OCI-LY7 (cell line): Measurements from ENCODE around the gene CPT1A. TPM values are rescaled to one million over a fixed set of nuclear protein-coding genes. Genes with fewer than 3 reads are reported as not detected.
A peak's percentile ranks its signal among the peaks of the same experiment; 100 is the strongest.

Source experiments
- BruUV-seq: library from RNA; stranded (reverse); fragments of 400-500 nt; replicated peaks from 2 replicates; lab custom pipeline; 2021; lab: Mats Ljungman, UMichigan
- CTCF ChIA-PET: fragments of 300-600 bp; sonication (Branson Sonifier 250); formaldehyde crosslinking; loops from one replicate; lab custom pipeline; 2022; ENCODE audit warnings: antibody characterized with exemption; ENCODE audit not compliant: unreplicated experiment; lab: Charles Lee
- POLR2A ChIA-PET: fragments of 300-600 bp; sonication (Branson Sonifier 250); formaldehyde crosslinking; loops from one replicate; lab custom pipeline; 2022; ENCODE audit warnings: antibody characterized with exemption; lab: Charles Lee
- DNase-seq: peaks from one replicate; pipeline ENCODE4 v3.0.0-alpha.2; 2015; ENCODE audit warnings: low spot score
- H2AFZ ChIP-seq: fragments of 200-600 bp; sonication (generic), shearing (Covaris generic); 2 replicates; pipeline ENCODE4 v1.6.1; 2014; ENCODE audit warnings: mild to moderate bottlenecking, antibody characterized with exemption, low read length, moderate library complexity
- H3K27ac ChIP-seq: fragments of 200-600 bp; sonication (generic); 2 replicates; pipeline ENCODE4 v1.5.1; 2014; ENCODE audit warnings: mixed run types, low read depth, mild to moderate bottlenecking, moderate library complexity, low read length, inconsistent platforms; ENCODE audit not compliant: poor library complexity, severe bottlenecking
- H3K36me3 ChIP-seq: fragments of 200-600 bp; sonication (generic); 2 replicates; pipeline ENCODE4 v1.6.1; 2014; ENCODE audit warnings: mild to moderate bottlenecking, antibody characterized with exemption, low read length, moderate library complexity, mixed read lengths; ENCODE audit not compliant: insufficient read depth
- H3K4me1 ChIP-seq: fragments of 200-600 bp; sonication (generic); 2 replicates; pipeline ENCODE4 v1.5.1; 2014; ENCODE audit warnings: mild to moderate bottlenecking, low read length; ENCODE audit not compliant: insufficient read depth, poor library complexity, severe bottlenecking
- H3K4me2 ChIP-seq: fragments of 200-600 bp; sonication (generic); 2 replicates; pipeline ENCODE4 v1.6.1; 2014; ENCODE audit warnings: mild to moderate bottlenecking, low read length
- H3K4me3 ChIP-seq: fragments of 200-600 bp; sonication (generic); 2 replicates; pipeline ENCODE4 v1.5.1; 2014; ENCODE audit warnings: mild to moderate bottlenecking, low read depth, low read length; ENCODE audit not compliant: poor library complexity, severe bottlenecking
- H3K79me2 ChIP-seq: fragments of 200-600 bp; sonication (generic); 2 replicates; pipeline ENCODE4 v1.6.1; 2016; ENCODE audit warnings: low read depth, mild to moderate bottlenecking, low read length, moderate library complexity, mixed read lengths; ENCODE audit not compliant: insufficient read depth
- H3K9me2 ChIP-seq: fragments of 200-600 bp; sonication (generic); 2 replicates; pipeline ENCODE4 v1.6.1; 2016; ENCODE audit warnings: mild to moderate bottlenecking, low read length, mixed read lengths; ENCODE audit not compliant: insufficient read depth
- H3K9me3 ChIP-seq: fragments of 200-600 bp; sonication (generic); 2 replicates; pipeline ENCODE4 v1.6.1; 2014; ENCODE audit warnings: mild to moderate bottlenecking, mixed run types, low read length, mixed read lengths
- H4K20me1 ChIP-seq: fragments of 200-600 bp; sonication (generic); 2 replicates; pipeline ENCODE4 v1.6.1; 2014; ENCODE audit warnings: mild to moderate bottlenecking, antibody characterized with exemption, low read length, moderate library complexity, mixed read lengths; ENCODE audit not compliant: insufficient read depth
- CTCF ChIP-seq: fragments of 200-600 bp; sonication (generic); conservative IDR thresholded peaks from 2 replicates; pipeline ENCODE4 v1.5.1; 2014; ENCODE audit warnings: mild to moderate bottlenecking, antibody characterized with exemption, low read length, moderate library complexity, mixed read lengths
- EZH2phosphoT487 ChIP-seq: fragments of 200-600 bp; sonication (generic); IDR thresholded peaks from 2 replicates; pipeline ENCODE4 v1.6.1; 2018; ENCODE audit warnings: low read depth, borderline replicate concordance, mild to moderate bottlenecking, mixed run types, antibody characterized with exemption, low read length, moderate library complexity, mixed read lengths
- intact Hi-C: fragments of 100-400 bp; cut with micrococcal nuclease; formaldehyde crosslinking; loops from one replicate; pipeline ENCODE4 v1.10.0; 2022; ENCODE audit not compliant: unreplicated experiment
- total RNA-seq, 2 experiments: library from RNA; depleted of rRNA in 1 of 2; stranded (reverse); fragments of >200 nt in 1 of 2; shearing (Covaris generic) in 1 of 2; gene quantifications; 2 replicates each; pipeline ENCODE4 v1.2.3, GENCODE V29; 2014 to 2022

CPT1A gene
- total RNA-seq, 2 experiments from 2014 or later = 7.0 to 17.2 TPM

GRCh38 chr11:68844801-68845200, 3.1 kb upstream of the CPT1A start:
- ChIA-PET CTCF (no interaction called here), POLR2A (interaction anchor here (0.5 to 0.6 kb wide), 2 partner anchors 44 to 468 kb away, joined by 3 to 4 read pairs; no protein-coding TSS in a partner anchor)
- DNase-seq = no peak
- Histone ChIP-seq H3K27ac (no peak overlapping the region), H3K4me1 (peaks cover 25% of the 10 kb centered on the region), H3K9me2 (no peaks in the 10 kb centered on the region), H3K36me3 (no peaks in the 10 kb centered on the region), H2AFZ (no peak overlapping the region), H3K79me2 (no peaks in the 10 kb centered on the region), H4K20me1 (no peaks in the 10 kb centered on the region), H3K4me2 (no peak overlapping the region), H3K4me3 (no peak overlapping the region), H3K9me3 (no peaks in the 10 kb centered on the region)
- TF ChIP-seq CTCF (no peak), EZH2phosphoT487 (no peak)
- BruUV-seq = no TSS peak
- intact Hi-C loops = loop anchor here (5.0 kb wide), 1 partner anchor 92 kb away; the partner anchor contains the start of gene TESMIN

- no TSS peak for BruUV-seq
- ChIA-PET POLR2A (interaction anchor here (0.5 kb wide), 1 partner anchor 44 kb away, joined by 3 read pairs; no protein-coding TSS in a partner anchor), CTCF (no interaction called here)
- no peak overlapping the region for H3K4me3 ChIP-seq
- no peak for TF ChIP-seq EZH2phosphoT487
- TF ChIP-seq CTCF = no peak
- H3K4me2 ChIP-seq = peak overlapping the region; percentile 85
- no peaks in the 10 kb centered on the region for H3K36me3 ChIP-seq
- peak overlapping the region; percentile 34; the same call in 1 of the 2 replicates for H2AFZ ChIP-seq
- no peak for DNase-seq
- intact Hi-C loops = loop anchor here (5.0 kb wide), 1 partner anchor 92 kb away; the partner anchor contains the start of gene TESMIN
- H3K9me3 ChIP-seq = no peaks in the 10 kb centered on the region
- H3K27ac ChIP-seq = no peak overlapping the region
- H4K20me1 ChIP-seq = no peaks in the 10 kb centered on the region
- H3K79me2 ChIP-seq = no peaks in the 10 kb centered on the region
- peaks cover 25% of the 10 kb centered on the region for H3K4me1 ChIP-seq
- H3K9me2 ChIP-seq = no peaks in the 10 kb centered on the region
These were observed 2.7 kb upstream of the CPT1A start for GRCh38 chr11:68844376-68844775.

- no peaks in the 10 kb centered on the region for H3K9me3 ChIP-seq
- H3K4me3 ChIP-seq = no peak overlapping the region
- ChIA-PET POLR2A (no interaction called here), CTCF (no interaction called here)
- TF ChIP-seq EZH2phosphoT487 (no peak), CTCF (peak; percentile 72)
- H3K27ac ChIP-seq = no peak overlapping the region
- no peaks in the 10 kb centered on the region for H3K9me2 ChIP-seq
- H4K20me1 ChIP-seq = no peaks in the 10 kb centered on the region
- intact Hi-C loops = loop anchor here (5.0 kb wide), 1 partner anchor 92 kb away; the partner anchor contains the start of gene TESMIN
- no peaks in the 10 kb centered on the region for H3K36me3 ChIP-seq
- H3K4me1 ChIP-seq = peaks cover 26% of the 10 kb centered on the region
- BruUV-seq = no TSS peak
- DNase-seq = peak; percentile 70
- H3K79me2 ChIP-seq = no peaks in the 10 kb centered on the region
- H2AFZ ChIP-seq = peak overlapping the region; percentile 34; the same call in 1 of the 2 replicates
- H3K4me2 ChIP-seq = peak overlapping the region; percentile 85
These were observed 2.1 kb upstream of the CPT1A start for GRCh38 chr11:68843703-68844312.
